Activated gamma-delta T cell (primary cell): ENCODE results near the gene AP3D1.

ENCODE experiments used
- DNase-seq: peaks from one replicate; lab custom pipeline; 2025; lab: John Stamatoyannopoulos, UW

The AP3D1 gene

GRCh38 chr19:2061495-2062388 lies 89.6 kb downstream of the AP3D1 start:
- peak; percentile 99 for DNase-seq

GRCh38 chr19:2060884-2061494 lies 90.4 kb downstream of the AP3D1 start:
- no peak for DNase-seq

DNA sequence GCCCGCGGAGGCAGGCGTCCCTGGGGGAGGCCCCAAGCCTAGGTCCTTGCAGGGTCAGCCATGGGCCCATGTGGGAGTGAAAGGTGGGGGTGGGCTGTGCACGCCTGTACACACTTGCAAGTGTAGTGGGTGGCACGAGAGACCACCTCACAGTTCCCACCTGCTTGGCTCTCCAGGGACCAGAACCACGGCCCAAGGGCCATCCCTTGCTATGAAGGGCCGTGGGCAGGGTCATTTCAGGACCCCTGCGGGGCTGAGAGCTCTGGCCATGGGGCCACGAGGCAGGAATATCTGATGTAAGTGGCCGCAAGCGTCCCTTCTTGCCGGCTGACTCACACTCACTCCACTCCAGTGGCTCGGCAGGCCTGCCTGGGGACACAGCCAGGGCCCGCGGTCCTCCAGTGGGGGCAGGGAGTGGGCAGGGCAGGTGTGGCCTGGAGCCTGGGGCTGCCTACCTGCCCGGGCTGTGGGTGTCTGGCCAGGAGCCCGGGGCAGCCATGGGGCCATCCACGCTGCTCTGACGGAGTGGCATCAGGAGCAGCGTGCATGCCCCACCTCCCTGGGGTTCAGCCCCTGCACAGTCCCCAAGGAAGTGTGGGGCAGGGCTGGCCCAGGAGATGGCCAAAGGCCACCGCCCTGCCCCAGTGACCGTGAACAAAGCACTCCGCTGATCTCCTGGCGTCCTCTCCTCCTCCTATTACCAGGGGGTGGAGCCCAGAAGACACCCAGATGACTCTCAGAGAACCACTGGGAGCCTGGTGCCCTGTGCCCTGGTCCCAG lies 91.8 kb downstream of the AP3D1 start:
- DNase-seq = no peak

- DNase-seq = no peak
These were observed 92.6 kb downstream of the AP3D1 start for GRCh38 chr19:2058570-2059421.

DNA sequence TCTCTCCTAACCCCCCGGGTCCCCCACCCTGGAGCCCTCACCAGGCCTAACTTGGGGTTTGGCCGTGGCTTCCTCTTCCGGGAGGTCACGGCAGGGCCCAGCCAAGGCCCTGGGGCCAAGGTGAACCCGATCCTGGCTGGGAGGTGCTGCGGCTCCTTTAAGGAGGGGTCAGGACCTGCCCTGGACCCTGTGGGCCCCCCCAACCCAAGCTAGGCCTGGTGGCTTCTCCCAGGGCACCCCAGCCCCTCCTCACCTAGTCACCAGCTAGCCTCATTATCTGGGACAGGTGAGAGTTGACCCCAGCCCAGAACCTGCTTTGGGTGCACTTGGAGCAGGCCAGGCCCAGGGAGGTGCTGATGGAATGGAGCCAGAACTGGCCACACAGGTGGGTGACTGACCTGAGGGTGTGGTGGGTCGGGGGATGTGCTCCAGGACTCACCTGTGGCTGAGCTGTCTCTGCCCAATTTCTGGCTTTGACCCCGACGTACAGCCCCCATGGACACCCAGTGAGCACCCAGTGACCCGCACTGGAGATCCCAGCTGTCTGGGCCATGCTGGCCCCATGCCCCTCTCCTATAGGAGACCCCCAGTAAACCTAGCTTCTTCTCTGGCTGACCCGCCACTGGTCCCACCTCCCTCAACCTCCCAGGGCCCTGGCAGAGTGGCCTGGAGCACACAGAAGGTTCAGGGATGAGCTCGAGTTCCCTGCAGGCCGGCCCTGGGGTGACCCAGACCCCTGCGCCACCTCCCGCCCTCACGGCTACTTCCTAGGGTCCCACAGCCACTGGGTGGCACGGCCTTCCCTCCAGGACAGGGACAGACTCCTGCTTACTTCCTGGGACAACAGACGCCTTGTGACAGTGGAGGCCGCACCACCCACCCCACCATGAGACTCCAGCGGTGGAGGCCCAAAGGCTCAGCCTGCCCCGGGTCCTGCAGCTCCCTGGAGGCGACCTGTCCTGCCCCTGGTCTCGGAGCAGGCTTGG lies 93.6 kb downstream of the AP3D1 start:
- no peak for DNase-seq

GRCh38 chr19:2056837-2057192 lies 94.6 kb downstream of the AP3D1 start:
- no peak for DNase-seq

- DNase-seq = no peak
These were observed 95.2 kb downstream of the AP3D1 start for GRCh38 chr19:2055931-2056836.

DNA sequence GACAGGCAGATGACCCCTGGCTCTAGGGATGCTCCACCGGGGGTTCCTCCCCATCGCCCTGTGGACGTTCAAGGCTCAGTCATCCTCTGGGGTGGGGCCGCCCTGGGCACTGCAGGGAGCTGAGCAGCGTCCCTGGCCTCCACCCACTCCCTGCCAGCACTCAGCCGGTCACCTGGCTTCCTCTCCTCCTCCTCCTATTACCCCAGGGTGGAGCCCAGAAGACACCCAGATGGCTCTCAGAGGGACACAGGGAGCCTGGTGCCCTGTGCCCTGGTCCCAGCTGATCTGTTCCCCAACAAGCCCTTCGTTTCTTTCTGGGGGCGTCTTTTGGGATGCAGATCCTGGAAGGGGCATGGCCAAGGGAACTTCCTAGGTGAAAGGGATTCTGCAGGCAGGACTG lies 96.6 kb downstream of the AP3D1 start:
- no peak for DNase-seq

DNA sequence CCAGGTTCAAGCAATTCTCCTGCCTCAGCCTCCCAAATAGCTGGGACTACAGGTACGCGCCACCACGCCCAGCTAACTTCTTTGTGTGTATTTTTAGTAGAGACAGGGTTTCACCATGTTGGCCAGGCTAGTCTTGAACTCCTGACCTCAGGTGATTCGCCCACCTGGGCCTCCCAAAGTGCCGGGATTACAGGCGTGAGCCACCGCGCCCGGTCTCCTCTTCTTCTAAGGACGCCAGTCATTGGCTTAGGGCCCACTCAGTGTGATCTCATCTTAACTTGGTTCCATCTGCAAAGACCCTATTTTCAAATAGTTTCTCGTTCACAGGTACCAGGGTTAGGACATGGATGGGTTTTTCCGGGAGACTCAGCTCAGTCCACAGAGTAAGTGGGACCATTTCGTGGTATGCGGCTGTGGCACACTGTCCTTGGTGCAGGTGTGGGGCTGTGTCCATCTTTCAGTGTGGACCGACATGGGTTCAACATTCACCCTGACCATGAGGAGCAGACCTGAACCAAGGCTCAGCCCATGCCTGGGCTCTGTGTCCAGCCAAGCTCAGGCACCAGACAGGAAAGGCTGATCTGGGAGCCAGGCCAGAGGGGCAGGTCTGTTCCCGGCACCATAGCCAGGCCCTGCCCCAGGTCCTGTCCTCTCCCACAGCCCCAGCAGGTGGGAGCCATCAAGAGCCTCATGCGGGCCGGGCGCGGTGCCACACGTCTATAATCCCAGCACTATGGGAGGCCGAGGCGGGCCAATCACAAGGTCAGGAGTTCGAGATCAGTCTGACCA lies 97.6 kb downstream of the AP3D1 start:
- DNase-seq = no peak

- DNase-seq = no peak
These were observed 99.3 kb downstream of the AP3D1 start for GRCh38 chr19:2051773-2052704.

DNA sequence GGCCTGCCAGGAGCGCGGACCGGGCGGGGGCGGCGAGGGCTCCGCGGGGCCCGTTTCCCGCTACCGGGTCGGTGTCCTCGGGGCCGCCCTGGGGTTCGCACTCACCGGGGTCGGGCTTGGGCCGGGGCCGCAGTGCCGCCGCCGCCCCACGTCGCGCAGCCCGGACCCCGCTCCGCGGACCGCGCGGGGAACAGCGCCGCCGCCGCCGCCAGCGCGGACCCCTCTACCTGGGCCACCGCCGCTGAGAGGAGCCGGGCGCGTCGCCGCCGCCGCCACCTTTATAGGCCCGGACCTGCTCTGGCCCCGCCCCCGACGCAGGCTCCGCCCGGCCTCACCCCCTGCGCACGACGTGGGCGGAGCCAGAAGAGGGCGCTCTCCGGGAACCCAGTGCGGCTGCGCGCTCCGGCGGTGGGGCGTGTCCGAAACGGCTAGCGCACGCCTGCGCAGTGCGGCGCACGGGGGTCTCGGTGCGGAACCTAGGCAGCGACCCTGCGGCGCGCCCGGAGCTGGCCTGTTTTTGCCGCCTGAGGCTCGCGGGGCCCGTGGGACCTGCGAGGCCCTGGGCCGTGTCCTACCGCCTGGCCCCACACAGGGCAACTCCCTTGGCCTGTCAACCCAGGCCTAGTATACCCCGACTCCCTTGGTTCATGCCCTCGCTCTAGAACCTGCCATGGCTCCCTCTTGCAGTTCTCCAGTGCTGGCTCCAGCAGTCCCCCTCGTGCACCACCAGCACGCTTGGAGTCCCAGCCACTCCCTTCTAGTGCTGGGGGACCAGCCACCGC lies 100.2 kb downstream of the AP3D1 start, which contains the start of gene MKNK2:
Gene MKNK2, minus strand, starts transcription at position 254 of the 782 bp plus-strand sequence. CDS start 393 bp downstream, outside the sequence.
- DNase-seq = peak; percentile 94
